ENCODE measurements around the gene TFPT. TPM values are rescaled to one million over a fixed set of nuclear protein-coding genes. Genes with fewer than 3 reads are reported as not detected.

TFPT gene
- total and polyA plus RNA-seq, 2 of the 13 experiments (the other 11 are each of a cell fraction or from before 2014, with no cell fraction given): 8.4 to 10.7 TPM

GRCh38 chr19:54102421-54103169, 12.9 kb downstream of the TFPT start, which contains the start of gene NDUFA3 (continued):
- no peak for TF ChIP-seq ZNF512B (CRISPR knock-in tag; IDR thresholded peaks at IDR 0.05; ENCODE audit: borderline replicate concordance)
- peak; percentile 92 for TF ChIP-seq SIN3B (IDR thresholded peaks at IDR 0.05; ENCODE audit: low read length)
- peak; percentile 59; the same call in 1 of the 2 replicates for TF ChIP-seq KMT2A (CRISPR knock-in tag; IDR thresholded peaks at IDR 0.05)
- TF ChIP-seq ZFP37 (CRISPR knock-in tag; IDR thresholded peaks at IDR 0.05; ENCODE audit: borderline replicate concordance): no peak
- TF ChIP-seq TARDBP (CRISPR knock-in tag; IDR thresholded peaks at IDR 0.05): peak; percentile 61; the same call in 1 of the 2 replicates
- peak; percentile 78 for TF ChIP-seq ZNF687 (CRISPR knock-in tag; IDR thresholded peaks at IDR 0.05)
- TF ChIP-seq ZNF724P (CRISPR knock-in tag; IDR thresholded peaks at IDR 0.05; ENCODE audit: borderline replicate concordance): no peak
- peak; percentile 92 for TF ChIP-seq KAT8 (CRISPR knock-in tag; IDR thresholded peaks at IDR 0.05)
- TF ChIP-seq MAFG (CRISPR knock-in tag; IDR thresholded peaks at IDR 0.05): no peak
- no peak for TF ChIP-seq GZF1 (CRISPR knock-in tag; IDR thresholded peaks at IDR 0.05)
- TF ChIP-seq HMGA1 (CRISPR knock-in tag; conservative IDR thresholded peaks at IDR 0.05): no peak
- peak; percentile 76; the same call in 1 of the 2 replicates for TF ChIP-seq SALL2 (CRISPR knock-in tag; IDR thresholded peaks at IDR 0.05)
- no peak; the same call in 1 of the 2 replicates for TF ChIP-seq KAT7 (CRISPR knock-in tag; IDR thresholded peaks at IDR 0.05; ENCODE audit: borderline replicate concordance)
- no peak for TF ChIP-seq TFE3 (CRISPR knock-in tag; IDR thresholded peaks at IDR 0.05)
- no peak for TF ChIP-seq ZBTB33 (CRISPR knock-in tag; IDR thresholded peaks at IDR 0.05)
- peak; percentile 92 for TF ChIP-seq SAP130 (CRISPR knock-in tag; IDR thresholded peaks at IDR 0.05; ENCODE audit: low read depth)
- TF ChIP-seq KMT2B (CRISPR knock-in tag; IDR thresholded peaks at IDR 0.05): peak; percentile 80; the same call in 1 of the 2 replicates
- TF ChIP-seq HOXD1 (CRISPR knock-in tag; IDR thresholded peaks at IDR 0.05): no peak
- TF ChIP-seq MXI1 (IDR thresholded peaks at IDR 0.05; ENCODE audit: borderline replicate concordance, low read depth, low read length): peak; percentile 72; the same call in 1 of the 3 replicates
- no peak for TF ChIP-seq NFIB (CRISPR knock-in tag; IDR thresholded peaks at IDR 0.05; ENCODE audit: borderline replicate concordance)
